Inferior parietal cortex (tissue), 1 donor: ENCODE data around the gene DTNBP1.

Experiments
- DNase-seq: peaks from one replicate; pipeline ENCODE4 v3.0.0-alpha.2; 2016; ENCODE audit errors: extremely low spot score

The DTNBP1 gene

DNA sequence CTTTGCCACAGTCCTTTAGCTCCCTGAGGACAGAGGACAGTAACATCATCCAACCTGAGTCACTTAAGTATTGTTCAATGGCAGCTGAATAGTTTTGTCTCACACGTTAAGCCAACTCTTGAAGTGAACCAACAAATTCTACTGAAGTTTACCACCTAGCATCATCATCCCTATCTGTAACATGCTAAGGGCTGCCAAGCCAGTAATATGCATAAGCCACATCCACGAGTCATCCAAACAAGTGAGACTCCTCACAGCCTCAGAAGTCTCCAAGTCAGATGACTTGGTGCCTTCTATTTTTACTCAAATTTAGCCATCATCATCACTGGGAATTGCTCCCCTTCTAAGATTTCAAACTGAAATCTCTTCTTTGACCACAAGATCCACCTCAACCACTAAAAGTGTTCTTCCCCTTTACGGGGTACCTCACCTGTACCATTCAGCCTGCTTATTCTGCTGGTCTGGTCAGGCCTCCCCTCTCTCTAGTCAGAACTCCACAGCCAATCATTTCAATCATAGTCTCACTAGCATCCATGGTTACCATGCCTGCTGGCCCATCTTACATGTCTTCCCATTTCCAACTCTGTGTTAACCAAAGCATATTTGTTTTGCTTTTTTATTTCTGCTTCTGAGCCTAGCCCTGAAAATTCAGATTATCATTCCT lies 73.7 kb downstream of the DTNBP1 start:
- no peak for DNase-seq

DNA sequence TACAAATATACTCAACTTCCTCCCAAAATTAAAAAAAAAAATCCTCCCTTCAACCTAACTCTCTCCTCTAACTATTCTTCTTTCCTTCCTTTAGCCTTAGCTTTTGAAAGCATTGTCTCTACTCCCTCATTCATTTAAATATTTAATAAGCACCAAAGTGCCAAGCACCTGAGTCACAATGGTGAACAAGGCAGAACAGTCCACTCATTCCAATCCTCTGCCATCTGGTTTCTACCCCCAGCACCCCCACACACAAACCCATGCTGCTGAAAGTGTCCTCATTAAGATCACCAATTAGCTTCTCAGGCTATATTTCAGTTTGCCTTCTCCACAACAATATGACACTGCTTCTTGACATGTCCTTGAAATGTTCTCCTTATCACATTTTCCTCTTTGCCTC lies 76.3 kb downstream of the DTNBP1 start:
- DNase-seq: no peak

DNA sequence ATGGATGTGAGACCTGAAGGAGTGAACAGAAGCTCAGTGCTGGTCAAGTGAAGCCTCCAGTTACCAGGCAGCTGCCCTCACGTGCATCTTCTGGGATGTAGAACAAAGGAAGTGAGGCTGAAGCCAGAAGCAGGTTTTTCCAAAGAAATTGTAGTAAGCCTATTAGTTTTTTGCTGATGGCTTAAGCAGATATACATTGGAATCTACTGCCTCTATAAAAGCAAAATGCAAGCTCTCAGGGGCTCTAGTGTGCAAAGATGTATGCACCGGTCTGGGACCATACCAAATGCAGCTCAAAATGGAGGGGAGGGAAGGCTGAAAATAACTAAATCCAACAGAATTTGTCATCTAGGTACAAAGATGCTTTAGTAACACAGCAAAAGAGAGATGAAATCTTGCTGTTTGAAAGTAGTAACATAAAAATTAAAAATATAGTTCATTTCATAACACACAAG lies 77.0 kb downstream of the DTNBP1 start:
- DNase-seq: no peak

DNA sequence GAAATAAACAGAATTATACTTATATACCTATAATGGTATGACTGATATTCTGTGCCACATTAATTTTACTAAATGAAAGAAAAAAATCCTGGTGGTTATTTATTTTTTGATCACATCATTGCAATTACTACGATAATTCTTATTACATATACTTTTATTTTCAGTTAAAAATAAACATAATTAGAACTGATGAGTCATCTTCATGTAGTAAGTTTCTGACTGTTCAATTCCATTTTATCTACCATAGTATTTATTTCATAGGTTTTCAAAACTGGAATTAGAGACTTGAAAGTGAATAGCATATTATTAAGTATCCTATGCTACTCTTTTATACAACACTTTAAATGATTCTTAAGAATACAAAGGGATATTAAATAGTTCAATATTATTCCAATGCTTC lies 80.3 kb downstream of the DTNBP1 start:
- DNase-seq: no peak

DNA sequence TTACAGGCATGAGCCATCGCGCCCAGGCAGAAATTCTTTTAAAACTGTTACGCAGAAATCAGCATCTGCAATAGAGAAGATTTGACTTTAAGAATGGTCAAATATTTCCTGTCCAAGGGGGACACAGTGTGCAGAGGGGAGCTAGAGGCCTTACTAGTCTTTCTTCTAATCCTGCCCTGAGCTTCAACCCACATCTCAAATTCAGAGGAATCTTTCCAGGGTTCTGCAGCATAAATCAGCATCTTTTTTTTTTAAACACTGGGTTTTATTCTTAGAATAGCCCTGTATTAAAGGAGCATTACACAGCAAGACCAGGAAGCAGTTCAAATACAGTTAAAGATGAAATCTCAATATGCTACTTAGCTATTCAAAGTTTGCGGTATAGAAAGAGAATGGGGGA lies 81.1 kb downstream of the DTNBP1 start:
- DNase-seq: no peak

DNA sequence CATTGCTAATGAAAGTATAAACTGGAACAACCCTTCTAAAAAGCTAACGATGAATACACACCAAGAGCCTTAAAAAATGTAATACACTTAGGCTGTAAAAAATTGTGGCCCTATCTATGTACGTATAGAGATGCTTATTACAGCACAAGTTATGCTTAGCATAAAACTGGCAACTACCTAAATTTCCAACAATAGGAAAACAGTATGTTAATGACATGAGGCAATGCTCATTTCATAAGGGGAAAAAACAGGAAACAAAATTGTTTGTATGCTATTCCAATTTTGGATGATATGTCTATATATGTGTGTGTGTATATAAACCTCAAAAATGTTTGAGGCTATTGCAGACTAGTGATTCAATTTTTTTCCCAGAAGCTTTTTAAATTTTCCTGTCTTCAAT lies 82.5 kb downstream of the DTNBP1 start:
- DNase-seq: no peak

DNA sequence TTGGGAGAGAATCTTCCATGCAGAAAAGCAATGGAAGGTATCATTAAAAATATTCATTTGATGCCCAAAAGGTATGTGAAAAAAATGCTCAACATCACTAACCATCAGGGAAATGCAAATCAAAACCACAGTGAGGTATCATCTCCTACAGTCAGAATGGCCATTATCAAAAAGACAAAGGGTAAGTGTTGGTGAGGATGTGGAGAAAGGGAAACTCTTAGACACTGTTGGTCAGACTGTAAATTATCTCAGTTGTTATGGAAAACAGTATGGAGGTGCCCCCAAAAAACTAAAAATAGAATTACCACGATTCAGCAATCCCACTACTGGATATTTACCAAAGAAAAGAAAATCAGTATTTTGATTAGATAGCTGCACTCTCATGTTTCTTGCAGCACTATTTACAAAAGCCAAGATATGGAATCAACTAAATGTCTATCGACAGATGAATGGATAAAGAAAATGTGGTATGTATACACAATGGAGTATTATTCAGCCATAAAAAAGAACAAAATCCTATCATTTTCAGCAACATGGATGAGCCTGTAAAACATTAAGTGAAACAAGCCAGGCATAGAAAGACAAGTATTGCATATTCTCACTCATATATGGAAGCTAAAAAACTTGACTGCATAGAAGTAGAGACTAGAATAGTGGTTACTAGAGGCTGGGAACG lies 84.0 kb downstream of the DTNBP1 start:
- DNase-seq: no peak

DNA sequence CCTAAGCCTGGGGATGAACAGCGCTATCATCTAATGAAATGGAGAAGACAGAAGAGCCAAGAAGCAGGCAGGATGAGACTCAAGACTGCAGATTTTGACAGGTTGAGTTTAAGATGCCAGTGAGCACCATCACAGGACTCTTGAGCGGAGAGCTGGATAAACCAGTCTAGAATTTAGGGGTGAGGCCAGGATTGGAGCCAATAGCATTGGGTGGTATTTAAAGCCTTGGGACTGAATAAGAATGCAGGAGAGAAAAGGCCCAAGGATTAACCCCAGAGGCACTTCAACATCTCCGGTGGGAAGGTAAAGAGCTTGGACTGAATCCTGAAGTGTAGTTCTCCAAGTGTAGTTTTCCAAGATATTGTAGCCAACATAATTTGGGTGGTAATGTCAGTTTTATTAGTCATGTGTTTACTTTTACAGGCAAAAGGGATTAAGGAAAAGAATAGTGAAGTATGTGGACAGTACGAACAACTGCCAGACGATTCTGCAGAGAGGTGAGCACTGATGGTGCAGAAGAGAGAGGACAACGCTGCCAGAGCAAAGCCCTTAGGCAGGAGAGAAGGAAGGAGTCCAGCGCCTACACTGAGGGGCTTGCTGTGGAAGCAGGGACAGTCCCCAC lies 85.2 kb downstream of the DTNBP1 start:
- DNase-seq: no peak

DNA sequence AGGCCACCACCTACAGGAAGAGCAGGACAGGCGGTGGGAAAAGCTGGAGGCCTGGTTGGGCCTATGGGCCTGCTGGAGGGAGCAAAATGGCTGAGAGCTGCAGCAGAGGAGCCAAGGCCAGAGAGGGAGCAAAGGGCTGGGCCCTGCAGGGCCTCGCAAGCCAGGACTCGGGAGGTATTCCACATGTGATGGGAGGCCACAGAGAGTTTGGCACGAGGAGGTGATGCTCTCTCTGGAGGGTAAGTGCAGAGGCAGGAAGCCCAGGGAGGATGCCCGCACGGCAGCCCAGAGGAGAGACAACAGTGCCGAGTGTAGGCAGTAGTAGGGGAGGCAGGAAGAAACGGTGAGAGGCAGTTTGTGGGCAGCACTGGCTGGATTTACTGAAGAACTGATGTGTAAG lies 85.7 kb downstream of the DTNBP1 start:
- DNase-seq: no peak

DNA sequence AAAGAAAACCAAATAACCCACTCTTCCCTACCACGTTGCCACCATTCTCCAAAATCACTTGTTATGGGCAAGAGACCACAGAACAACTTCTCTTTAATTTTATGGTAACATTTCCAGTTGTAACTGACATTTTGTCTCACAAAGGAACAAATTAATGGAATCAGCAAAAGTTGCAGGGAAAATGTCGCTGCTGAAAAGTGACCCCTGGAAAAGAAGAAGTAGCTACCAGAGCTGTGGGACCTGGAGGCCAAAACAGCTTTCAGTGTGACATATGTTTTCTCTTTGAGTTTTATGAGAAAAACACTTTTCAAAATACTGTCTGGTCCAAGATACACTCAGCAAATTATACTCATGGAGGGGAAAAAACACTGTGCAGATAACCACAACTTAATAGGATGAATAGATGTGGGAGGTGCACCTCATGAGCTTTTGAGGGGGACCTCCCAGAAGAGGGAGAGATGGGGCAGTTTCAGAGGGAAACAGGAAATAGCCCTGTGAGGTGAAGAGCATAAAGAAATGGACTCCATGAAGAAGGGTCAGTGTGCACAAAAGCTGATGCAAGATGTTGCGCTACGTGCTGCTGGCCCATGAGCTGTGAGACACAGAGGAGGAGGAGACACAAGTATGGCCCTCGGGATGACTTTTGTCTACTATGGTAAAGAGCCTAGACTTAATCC lies 87.3 kb downstream of the DTNBP1 start:
- DNase-seq: no peak

DNA sequence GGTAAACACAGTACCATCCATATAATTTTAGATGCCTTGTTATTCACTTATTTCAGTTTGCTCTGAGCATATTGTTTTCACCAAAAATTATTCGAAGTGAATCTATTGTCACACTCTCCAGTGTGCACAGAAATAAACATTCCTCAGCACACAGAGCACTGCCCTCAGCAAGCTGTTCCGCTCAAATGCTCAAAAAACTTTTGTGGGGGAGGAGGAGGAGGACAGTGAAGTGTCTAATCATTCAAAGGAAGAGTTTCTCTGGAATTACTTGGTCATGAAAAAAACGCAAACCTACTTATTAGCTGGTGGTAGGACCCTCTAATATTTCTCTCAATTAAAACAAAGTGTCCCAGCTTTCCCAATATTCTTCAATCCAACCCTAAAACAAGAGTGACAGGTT lies 88.3 kb downstream of the DTNBP1 start:
- no peak for DNase-seq

DNA sequence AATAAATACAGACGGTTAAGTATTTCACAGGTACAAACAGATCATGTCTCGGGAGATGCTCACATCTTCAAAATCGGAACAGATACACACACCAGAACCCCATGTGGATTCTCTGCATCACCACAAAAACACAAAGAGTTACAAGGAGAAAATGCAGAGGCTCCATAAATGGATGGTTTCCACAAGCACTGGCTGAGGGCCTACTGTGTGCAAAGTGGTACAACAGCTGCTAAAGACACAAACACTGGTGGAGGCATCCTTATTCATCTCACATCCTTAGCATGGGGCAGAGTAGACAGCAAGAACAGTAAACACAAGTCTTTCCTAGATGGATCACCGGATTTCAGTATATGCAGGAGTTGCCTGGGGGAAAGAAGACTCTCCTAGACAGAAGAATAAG lies 88.8 kb downstream of the DTNBP1 start:
- no peak for DNase-seq

DNA sequence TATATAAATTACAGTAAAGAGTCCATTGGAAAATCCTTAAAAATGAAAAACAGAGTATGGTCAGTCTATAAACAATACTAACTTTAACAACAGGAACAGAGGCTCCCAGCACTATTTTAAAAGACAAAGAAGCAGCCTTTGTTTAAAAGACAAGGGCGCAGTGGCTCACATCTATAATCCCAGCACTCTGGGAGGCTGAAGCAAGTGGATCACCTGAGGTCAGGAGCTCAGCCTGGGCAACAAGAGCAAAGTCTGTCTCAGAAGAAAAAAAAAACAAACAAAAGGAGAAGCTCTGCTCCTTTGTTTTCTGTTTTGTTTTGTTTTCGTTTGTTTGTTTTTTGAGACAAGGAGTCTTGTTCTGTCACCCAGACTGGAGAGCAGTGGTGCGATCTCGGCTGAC lies 89.4 kb downstream of the DTNBP1 start:
- no peak for DNase-seq

DNA sequence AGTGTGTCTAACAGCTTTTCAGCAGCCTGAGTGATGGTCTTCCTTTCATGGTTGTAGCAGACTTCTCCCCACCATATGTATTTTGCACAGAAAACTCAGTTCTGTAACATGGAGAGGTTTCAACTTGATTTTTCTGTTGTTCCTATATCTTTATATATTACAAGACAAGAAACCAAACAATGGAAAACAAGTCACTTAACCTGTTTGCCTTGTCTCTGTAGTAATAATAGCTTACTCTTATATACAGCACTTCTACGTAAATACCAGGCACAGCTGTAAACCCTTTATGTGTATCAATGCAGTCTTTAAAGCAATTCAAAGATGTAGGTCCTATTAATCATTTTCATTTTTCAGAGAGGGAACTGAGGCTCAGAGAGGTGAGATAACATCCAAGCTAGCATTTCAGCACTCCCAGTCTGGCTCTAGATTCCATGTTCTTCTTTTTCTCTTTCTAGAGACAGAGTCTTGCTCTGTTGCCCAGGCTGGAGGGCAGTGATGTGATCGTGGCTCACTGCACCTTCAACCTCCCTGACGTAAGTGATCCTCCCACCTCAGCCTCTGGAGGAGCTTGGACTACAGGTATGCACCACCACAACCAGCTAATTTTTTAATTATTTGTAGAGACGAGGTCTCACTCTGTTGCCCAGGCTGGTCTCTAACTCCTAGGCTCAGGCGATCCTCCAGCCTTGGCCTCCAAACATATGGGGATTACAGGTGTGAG lies 90.4 kb downstream of the DTNBP1 start:
- DNase-seq: no peak

DNA sequence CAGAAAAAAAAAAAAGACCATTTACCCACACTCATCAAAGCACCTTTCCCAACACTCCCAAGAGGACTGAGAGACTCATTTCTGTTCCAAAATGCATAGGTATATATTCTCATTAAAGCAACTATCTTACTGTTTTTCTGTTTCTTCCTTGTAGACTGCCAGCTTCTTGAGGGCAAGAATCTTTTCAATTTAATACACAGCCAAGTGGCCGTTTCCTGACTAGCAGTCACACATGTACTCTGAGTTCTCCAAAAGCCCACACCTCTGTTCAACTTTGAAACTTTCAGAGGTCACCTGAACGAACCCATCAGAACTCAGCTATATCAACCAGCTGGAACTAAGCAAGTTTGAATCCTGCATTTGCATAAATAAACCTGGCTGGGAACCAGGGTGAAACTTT lies 92.7 kb downstream of the DTNBP1 start:
- DNase-seq: no peak

DNA sequence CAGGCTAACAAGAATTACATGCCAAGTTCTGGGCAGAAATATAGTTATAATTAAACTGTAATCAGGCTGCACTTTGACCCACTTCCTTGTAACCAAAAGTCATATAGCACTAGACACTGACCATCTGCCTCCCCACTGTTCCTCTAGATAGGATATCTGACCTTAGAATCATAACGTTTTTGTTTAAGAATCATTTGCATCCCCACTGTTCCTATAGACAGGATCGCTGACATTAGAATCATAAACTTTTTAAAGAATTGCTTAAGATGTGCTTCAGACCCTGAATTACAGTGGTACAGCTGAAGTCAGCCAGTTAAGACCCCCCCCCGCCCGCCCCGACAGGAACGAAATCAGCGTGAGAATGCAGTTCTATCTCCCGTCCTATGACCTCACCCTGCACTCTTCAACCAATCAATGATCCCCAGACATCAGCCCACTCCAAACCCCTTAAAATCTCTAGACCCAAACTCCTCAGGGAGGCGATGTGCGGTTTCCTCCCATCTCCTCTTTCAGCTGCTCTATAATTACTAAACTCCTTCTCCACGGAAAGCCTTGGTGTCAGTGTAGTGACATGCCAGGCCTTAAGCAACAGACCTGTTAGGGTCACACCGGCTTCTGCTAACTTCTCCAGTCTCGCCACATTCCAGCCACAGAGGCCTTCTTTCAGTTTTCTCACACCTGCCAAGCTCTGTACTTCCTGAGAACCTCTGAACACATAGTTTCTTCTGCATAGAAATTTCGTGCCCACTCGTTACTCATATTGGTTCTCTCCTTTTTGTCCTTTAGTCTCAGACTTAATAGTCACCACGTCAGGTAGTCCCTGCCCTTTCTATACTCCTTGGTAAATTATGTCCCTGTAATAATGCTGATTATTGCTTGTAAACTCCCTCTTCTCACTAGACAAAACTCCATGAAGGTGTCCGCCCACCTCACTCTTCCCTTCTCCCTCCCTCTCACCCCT lies 93.5 kb downstream of the DTNBP1 start:
- DNase-seq: no peak

DNA sequence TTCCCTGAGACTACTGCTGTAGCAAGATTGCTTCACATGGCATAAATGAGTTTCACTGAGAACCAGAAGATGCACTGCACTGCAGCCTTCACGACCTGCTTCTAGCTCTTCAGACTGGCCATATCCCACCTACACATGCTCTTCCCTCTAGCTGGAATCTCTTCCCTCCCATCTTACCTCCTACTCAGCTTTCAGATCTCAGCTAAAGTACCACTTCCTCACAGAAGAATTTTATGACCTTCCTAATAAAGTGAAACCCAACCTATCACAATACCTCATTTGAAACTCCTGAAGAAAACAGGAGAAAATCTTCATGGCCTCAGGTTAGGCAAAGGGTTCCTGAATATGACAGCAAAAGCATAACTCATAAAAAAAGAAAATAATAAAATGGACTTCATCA lies 99.9 kb downstream of the DTNBP1 start:
- DNase-seq: no peak

DNA sequence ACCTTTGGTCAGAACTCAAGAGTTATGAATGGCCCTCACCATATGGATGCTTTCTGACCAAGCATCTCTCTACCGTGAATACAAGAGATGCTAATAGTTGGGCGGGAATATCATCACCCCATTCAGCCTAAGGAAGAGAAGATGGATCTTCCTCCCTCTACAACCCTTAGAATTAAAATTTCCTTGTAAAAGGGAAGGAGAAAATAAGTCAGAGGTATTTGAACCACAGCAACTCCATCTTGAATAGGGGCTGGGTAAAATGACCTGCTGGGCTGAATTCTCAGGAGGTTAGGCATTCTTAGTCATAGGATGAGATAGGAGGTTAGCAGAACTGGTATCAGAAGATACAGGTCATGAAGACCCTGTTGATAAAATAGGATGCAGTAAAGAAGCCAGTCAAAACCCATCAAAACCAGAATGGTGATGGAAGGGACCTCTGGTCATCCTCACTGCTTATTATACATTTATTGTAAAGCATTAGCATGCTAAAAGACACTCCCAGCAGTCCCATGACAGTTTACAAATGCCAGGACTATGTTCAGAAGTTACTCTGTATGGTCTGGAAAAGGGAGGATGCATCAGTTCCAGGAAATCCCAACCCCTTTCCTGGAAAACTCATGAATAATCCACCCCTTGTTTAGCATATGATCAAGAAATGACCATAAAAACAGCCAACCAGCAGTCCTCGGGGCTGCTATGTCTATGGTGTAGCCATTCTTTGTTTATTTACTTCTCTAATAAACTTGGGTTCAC lies 101.2 kb downstream of the DTNBP1 start:
- DNase-seq: no peak

DNA sequence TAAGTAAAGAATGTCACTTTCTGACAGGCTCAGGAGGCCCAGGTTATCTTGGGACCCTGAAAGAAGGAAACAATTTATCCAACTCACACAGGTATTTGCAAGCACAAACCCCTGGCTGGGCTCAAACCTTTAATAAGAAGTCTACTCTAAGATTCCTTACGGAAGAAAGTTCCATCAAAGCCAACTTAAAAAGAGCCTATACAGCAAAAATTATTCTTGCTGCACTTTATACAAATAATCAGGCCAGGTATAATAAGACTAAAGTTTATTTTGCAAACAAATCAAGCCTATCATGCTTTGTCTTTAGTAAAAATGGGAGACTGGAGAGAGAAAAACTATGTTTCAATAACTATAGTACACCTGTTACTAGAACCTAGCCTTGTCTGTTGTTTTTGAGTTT lies 102.1 kb downstream of the DTNBP1 start:
- no peak for DNase-seq

DNA sequence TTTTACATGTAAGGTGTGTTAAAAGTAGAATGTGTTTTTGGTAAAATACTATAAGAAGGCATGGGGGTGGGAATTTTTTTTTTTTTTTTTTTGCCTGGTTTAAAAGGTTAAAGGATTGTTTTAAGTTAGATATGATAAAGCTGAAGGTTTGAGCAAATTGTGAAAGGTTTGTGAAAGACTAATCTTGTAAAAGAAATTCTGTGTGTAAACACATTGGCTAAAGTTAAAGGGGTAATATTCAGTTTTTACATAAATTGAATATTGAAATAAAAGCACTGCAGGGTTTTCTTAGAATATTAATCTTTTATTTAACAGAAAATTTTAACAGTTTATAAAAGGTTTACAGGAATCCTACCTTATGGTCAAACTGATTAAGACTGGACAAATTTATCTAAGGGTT lies 105.7 kb downstream of the DTNBP1 start:
- DNase-seq: no peak
